GM18868 (cell line): ENCODE data around the gene MRTFB.
"Not testable (repeated sequence)": the region's sequence is repeated elsewhere in the genome, so short reads cannot be mapped to it uniquely, and the experiment has no call there.

Source experiments
- ATAC-seq: cut with Tn5 transposase; IDR thresholded peaks from one replicate; pipeline ENCODE4 v1.9.1; 2021; ENCODE audit warnings: mild to moderate bottlenecking, moderate library complexity; ENCODE audit not compliant: unreplicated experiment

The MRTFB gene

GRCh38 chr16:14104066-14104465 is 32.9 kb downstream of the MRTFB start:
- no peak for ATAC-seq

GRCh38 chr16:14105760-14106375 is 34.7 kb downstream of the MRTFB start:
- no peak for ATAC-seq

GRCh38 chr16:14106457-14106856 is 35.3 kb downstream of the MRTFB start:
- no peak for ATAC-seq

- ATAC-seq: no peak
Measured at GRCh38 chr16:14106961-14107360, 35.8 kb downstream of the MRTFB start.

GRCh38 chr16:14109077-14109775 is 38.1 kb downstream of the MRTFB start:
- no peak for ATAC-seq

GRCh38 chr16:14109782-14110727 is 38.9 kb downstream of the MRTFB start:
- ATAC-seq: no peak

- no peak for ATAC-seq
Measured at GRCh38 chr16:14110728-14111251, 39.7 kb downstream of the MRTFB start.

- no peak for ATAC-seq
Measured at GRCh38 chr16:14111713-14112538, 40.8 kb downstream of the MRTFB start.

- no peak for ATAC-seq
Measured at GRCh38 chr16:14112539-14112856, 41.4 kb downstream of the MRTFB start.

- no peak for ATAC-seq
Measured at GRCh38 chr16:14113344-14113743, 42.2 kb downstream of the MRTFB start.

- no peak for ATAC-seq
Measured at GRCh38 chr16:14117051-14117450, 45.9 kb downstream of the MRTFB start.

- ATAC-seq: no peak
Measured at GRCh38 chr16:14119799-14120198, 48.7 kb downstream of the MRTFB start.

GRCh38 chr16:14120335-14120734 is 49.2 kb downstream of the MRTFB start:
- ATAC-seq: no peak

GRCh38 chr16:14121142-14121541 is 50.0 kb downstream of the MRTFB start:
- no peak for ATAC-seq

GRCh38 chr16:14121872-14122271 is 50.8 kb downstream of the MRTFB start:
- ATAC-seq: no peak

- not testable (repeated sequence) for ATAC-seq
Measured at GRCh38 chr16:14122430-14122829, 51.3 kb downstream of the MRTFB start.

- ATAC-seq: no peak
Measured at GRCh38 chr16:14125000-14125681, 54.0 kb downstream of the MRTFB start.

- no peak for ATAC-seq
Measured at GRCh38 chr16:14125708-14126107, 54.6 kb downstream of the MRTFB start.

GRCh38 chr16:14128097-14128496 is 57.0 kb downstream of the MRTFB start:
- no peak for ATAC-seq

GRCh38 chr16:14129502-14129901 is 58.4 kb downstream of the MRTFB start:
- no peak for ATAC-seq
